B cell (primary cell): ENCODE measurements around the gene PLEKHG2. TPM values are rescaled to one million over a fixed set of nuclear protein-coding genes. Genes with fewer than 3 reads are reported as not detected.

Experiments
- ATAC-seq: fragments of 200-7000 bp; cut with Tn5 transposase; one replicate; pipeline ENCODE4 v1.10.0; 2021; ENCODE audit warnings: low read depth, mild to moderate bottlenecking, moderate number of reproducible peaks, moderate library complexity
- CTCF ChIA-PET: fragments of 350-600 bp; sonication (Branson Sonifier 250); formaldehyde crosslinking; loops from one replicate; lab custom pipeline; 2021; ENCODE audit warnings: antibody characterized with exemption, inconsistent platforms; lab: Charles Lee
- POLR2A ChIA-PET: fragments of 350-600 bp; sonication (Branson Sonifier 250); formaldehyde crosslinking; loops from one replicate; lab custom pipeline; 2021; ENCODE audit warnings: antibody characterized with exemption; lab: Charles Lee
- DNase-seq: peaks from one replicate; pipeline ENCODE4 v3.0.0; 2013
- H2AFZ ChIP-seq: 2 replicates; pipeline ENCODE4 v1.6.1; 2012; ENCODE audit warnings: mild to moderate bottlenecking, low read depth, low read length; ENCODE audit not compliant: insufficient read depth, poor library complexity, severe bottlenecking
- H3K27ac ChIP-seq, 2 donors: 1 replicate in 1 of 2; 2 replicates in 1 of 2; pipeline ENCODE4 v1.5.1; 2012 to 2013; ENCODE audit warnings: low read length in 2 of 2, mild to moderate bottlenecking in 2 of 2, moderate library complexity in 1 of 2
- H3K27me3 ChIP-seq, 4 experiments: fragments of 200-600 bp in 1 of 4; sonication (generic) in 1 of 4; replicated peaks in 1 of 4; 1 replicate in 2 of 4; 2 replicates in 2 of 4; pipeline versions ENCODE4 v1.6.1 to v1.7.0; 2013 to 2016; ENCODE audit warnings: low read length in 3 of 4, mild to moderate bottlenecking in 2 of 4, mixed read lengths in 1 of 4, moderate library complexity in 1 of 4; ENCODE audit not compliant: insufficient read depth in 4 of 4, control insufficient read depth in 3 of 4; ENCODE audit errors: control extremely low read depth in 1 of 4
- H3K36me3 ChIP-seq, 2 experiments: replicated peaks in 1 of 2; 1 replicate in 1 of 2; 2 replicates in 1 of 2; pipeline versions ENCODE4 v1.6.1 to v1.7.1; 2013; ENCODE audit warnings: low read length in 1 of 2; ENCODE audit not compliant: insufficient read depth in 2 of 2, control insufficient read depth in 1 of 2; ENCODE audit errors: control extremely low read depth in 1 of 2, extremely low read depth in 1 of 2
- H3K4me1 ChIP-seq, 2 donors: fragments of 200-600 bp in 1 of 2; sonication (generic) in 1 of 2; 1 replicate in 1 of 2; 2 replicates in 1 of 2; pipeline versions ENCODE4 v1.5.1 to v1.6.1; 2013 to 2017; ENCODE audit warnings: low read length in 2 of 2; ENCODE audit not compliant: control insufficient read depth in 2 of 2, insufficient read depth in 2 of 2
- H3K4me2 ChIP-seq: replicated peaks from 2 replicates; pipeline ENCODE3; 2012; ENCODE audit warnings: mild to moderate bottlenecking, low read depth, low read length; ENCODE audit not compliant: poor library complexity, severe bottlenecking
- H3K4me3 ChIP-seq, 5 experiments: fragments of 200-600 bp in 1 of 5; sonication (generic) in 1 of 5; 1 replicate in 3 of 5; 2 replicates in 2 of 5; pipeline versions ENCODE4 v1.5.1 to v1.7.0; 2011 to 2016; ENCODE audit warnings: low read length in 4 of 5, mild to moderate bottlenecking in 4 of 5, low read depth in 2 of 5, control low read depth in 1 of 5, moderate library complexity in 1 of 5; ENCODE audit not compliant: insufficient read depth in 1 of 5; ENCODE audit errors: control extremely low read depth in 1 of 5, extremely low read depth in 1 of 5
- H3K79me2 ChIP-seq: fragments of 200-600 bp; sonication (generic); one replicate; pipeline ENCODE4 v1.6.0; 2016; ENCODE audit warnings: low read length; ENCODE audit not compliant: control insufficient read depth, insufficient read depth
- H3K9ac ChIP-seq: fragments of 200-600 bp; sonication (generic); 2 replicates; pipeline ENCODE4 v1.6.1; 2017; ENCODE audit warnings: mild to moderate bottlenecking, low read length, moderate library complexity
- H3K9me3 ChIP-seq, 3 donors: one replicate each; pipeline versions ENCODE4 v1.6.1 to v1.7.1; 2013; ENCODE audit warnings: low read length in 2 of 3; ENCODE audit not compliant: control insufficient read depth in 2 of 3, insufficient read depth in 1 of 3; ENCODE audit errors: control extremely low read depth in 1 of 3
- H4K20me1 ChIP-seq: 2 replicates; pipeline ENCODE4 v1.6.0; 2012; ENCODE audit warnings: mild to moderate bottlenecking, low read length; ENCODE audit not compliant: insufficient read depth, control insufficient read depth, poor library complexity, severe bottlenecking
- H3K27ac Mint-ChIP-seq: one replicate; pipeline ENCODE4 v1.8.0; 2021; ENCODE audit warnings: mixed read lengths
- H3K27me3 Mint-ChIP-seq: one replicate; pipeline ENCODE4 v1.8.0; 2021; ENCODE audit warnings: mixed read lengths
- H3K4me1 Mint-ChIP-seq: one replicate; pipeline ENCODE4 v1.8.0; 2021; ENCODE audit warnings: mixed read lengths
- H3K4me3 Mint-ChIP-seq: one replicate; pipeline ENCODE4 v1.8.0; 2021; ENCODE audit warnings: mixed read lengths
- H3K9me3 Mint-ChIP-seq: one replicate; pipeline ENCODE4 v1.8.0; 2022; ENCODE audit warnings: mixed read lengths; ENCODE audit not compliant: insufficient read depth
- CTCF ChIP-seq: fragments of 200-600 bp; IDR thresholded peaks from one replicate; pipeline ENCODE4 v1.8.0; 2022; ENCODE audit warnings: antibody characterized with exemption, mild to moderate bottlenecking
- EZH2 ChIP-seq: IDR thresholded peaks from 2 replicates; pipeline ENCODE4 v1.6.1; 2012; ENCODE audit warnings: borderline replicate concordance, low read depth, mild to moderate bottlenecking, moderate library complexity, low read length; ENCODE audit not compliant: insufficient read depth, poor library complexity, severe bottlenecking
- WGBS: methylation state at CpG from one replicate; pipeline ENCODE4 v1.1.5; 2013; ENCODE audit warnings: missing lambda C conversion rate; ENCODE audit not compliant: insufficient coverage; 5-methylcytosine and 5-hydroxymethylcytosine counted together
- intact Hi-C: fragments of 100-400 bp; cut with micrococcal nuclease; formaldehyde crosslinking; loops from one replicate; pipeline ENCODE4 v1.10.0; 2022
- polyA plus RNA-seq: library from polyadenylated mRNA; depleted of rRNA; stranded (reverse); fragments of >200 nt; gene quantifications from 2 replicates; pipeline ENCODE4 v1.2.3, GENCODE V29; 2012
- total RNA-seq, 2 donors: library from RNA; stranded (reverse); fragments of 120-200 nt in 1 of 2; gene quantifications; 1 replicate in 1 of 2; 2 replicates in 1 of 2; pipeline versions ENCODE4 v1.2.3 to v1.2.4, GENCODE V29; 2013 to 2022

PLEKHG2 gene
- total and polyA plus RNA-seq, 2 donors (not counting 1 experiment from before 2014, with no cell fraction given) = 27.0 to 167 TPM

GRCh38 chr19:39426170-39426569 is 13.7 kb downstream of the PLEKHG2 start:
- no peaks in the 10 kb centered on the region for H3K9me3 ChIP-seq
- H3K27ac Mint-ChIP-seq = no peak overlapping the region
- no peak overlapping the region for H3K4me3 ChIP-seq
- no peaks in the 10 kb centered on the region for H3K9me3 Mint-ChIP-seq
- intact Hi-C loops = no loop called here
- 100% methylated on average over 2 of the region's 5 CpGs for WGBS
- no peak overlapping the region for H3K4me2 ChIP-seq
- peak; percentile 10 for DNase-seq
- ATAC-seq = no peak
- H3K36me3 ChIP-seq = peaks cover 4 to 21% of the 10 kb centered on the region in 2 experiments
- CTCF ChIA-PET = interaction anchor here (1.0 to 1.1 kb wide), 2 partner anchors 12 to 14 kb away, joined by 3 read pairs; partner anchors contain the start of gene PLEKHG2
- H2AFZ ChIP-seq = no peak overlapping the region
- H3K9ac ChIP-seq = no peak overlapping the region
- H3K27me3 ChIP-seq = no peaks in the 10 kb centered on the region
- POLR2A ChIA-PET = interaction anchor here (1.2 kb wide), 1 partner anchor 9 kb away, joined by 6 read pairs; the partner anchor contains the start of gene RPS16
- peaks cover 9% of the 10 kb centered on the region for H3K4me1 Mint-ChIP-seq
- TF ChIP-seq EZH2 (no peak), CTCF (no peak)
- no peaks in the 10 kb centered on the region for H4K20me1 ChIP-seq
- H3K4me1 ChIP-seq = peaks cover 0 to 6% of the 10 kb centered on the region in 2 donors
- H3K27ac ChIP-seq = no peak overlapping the region
- no peak overlapping the region for H3K4me3 Mint-ChIP-seq
- H3K79me2 ChIP-seq = no peaks in the 10 kb centered on the region
- no peaks in the 10 kb centered on the region for H3K27me3 Mint-ChIP-seq

GRCh38 chr19:39427707-39428106 is 15.2 kb downstream of the PLEKHG2 start:
- TF ChIP-seq CTCF (no peak), EZH2 (no peak)
- no peak overlapping the region for H3K4me3 ChIP-seq
- Mint-ChIP-seq H3K9me3 (no peaks in the 10 kb centered on the region), H3K4me1 (peaks cover 13% of the 10 kb centered on the region), H3K27me3 (no peaks in the 10 kb centered on the region), H3K27ac (no peak overlapping the region), H3K4me3 (no peak overlapping the region)
- no peak overlapping the region for H3K27ac ChIP-seq
- H3K9ac ChIP-seq = no peak overlapping the region
- intact Hi-C loops = no loop called here
- WGBS = 96% methylated on average over 6 of the region's 11 CpGs
- peaks cover 0 to 8% of the 10 kb centered on the region in 2 donors for H3K4me1 ChIP-seq
- no peak overlapping the region for H2AFZ ChIP-seq
- no peaks in the 10 kb centered on the region for H3K27me3 ChIP-seq
- ATAC-seq = no peak
- POLR2A ChIA-PET = interaction anchor here (0.8 to 1.2 kb wide), 3 partner anchors 11 to 24 kb away, joined by 3 to 5 read pairs (median 4); no protein-coding TSS in a partner anchor
- H3K9me3 ChIP-seq = no peaks in the 10 kb centered on the region
- no peak for DNase-seq
- H3K4me2 ChIP-seq = no peak overlapping the region
- CTCF ChIA-PET = interaction anchor here (2.3 to 3.3 kb wide), 2 partner anchors 8 to 30 kb away, joined by 9 to 14 read pairs; no protein-coding TSS in a partner anchor
- peaks cover 5% of the 10 kb centered on the region for H4K20me1 ChIP-seq
- H3K36me3 ChIP-seq = peaks cover 5 to 30% of the 10 kb centered on the region in 2 experiments
- H3K79me2 ChIP-seq = peaks cover 4% of the 10 kb centered on the region
